T follicular helper cell (primary cell): ENCODE data around the gene ITPR1.
"Not testable (repeated sequence)": the region's sequence is repeated elsewhere in the genome, so short reads cannot be mapped to it uniquely, and the experiment has no call there.

Experiments used
- DNase-seq: peaks from one replicate; pipeline ENCODE4 v3.0.0-alpha.2; 2020; ENCODE audit warnings: low read depth

The ITPR1 gene

GRCh38 chr3:4571690-4572334 is 78.7 kb downstream of the ITPR1 start:
- no peak for DNase-seq

DNA sequence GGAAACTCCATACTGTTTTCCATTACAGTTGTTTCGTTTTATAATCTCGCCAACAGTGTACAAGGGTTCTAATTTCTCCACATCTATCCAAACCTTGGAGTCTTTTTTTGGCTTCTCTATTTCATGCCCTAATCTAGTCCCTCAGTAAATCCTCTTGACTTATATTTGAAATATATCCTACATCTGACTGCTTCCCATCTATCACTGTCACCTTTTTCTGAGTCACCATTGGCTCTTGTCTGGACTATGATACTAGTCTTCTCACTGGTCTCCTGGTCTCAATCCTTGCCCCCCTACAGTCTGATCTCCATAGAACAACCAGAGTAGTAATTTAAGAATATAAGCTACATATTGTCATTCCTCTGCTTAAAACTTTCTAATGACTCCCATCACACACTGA is 80.0 kb downstream of the ITPR1 start:
- no peak for DNase-seq

- no peak for DNase-seq
These were observed 81.3 kb downstream of the ITPR1 start for GRCh38 chr3:4574426-4574965.

- DNase-seq = no peak
These were observed 82.2 kb downstream of the ITPR1 start for GRCh38 chr3:4575381-4575780.

DNA sequence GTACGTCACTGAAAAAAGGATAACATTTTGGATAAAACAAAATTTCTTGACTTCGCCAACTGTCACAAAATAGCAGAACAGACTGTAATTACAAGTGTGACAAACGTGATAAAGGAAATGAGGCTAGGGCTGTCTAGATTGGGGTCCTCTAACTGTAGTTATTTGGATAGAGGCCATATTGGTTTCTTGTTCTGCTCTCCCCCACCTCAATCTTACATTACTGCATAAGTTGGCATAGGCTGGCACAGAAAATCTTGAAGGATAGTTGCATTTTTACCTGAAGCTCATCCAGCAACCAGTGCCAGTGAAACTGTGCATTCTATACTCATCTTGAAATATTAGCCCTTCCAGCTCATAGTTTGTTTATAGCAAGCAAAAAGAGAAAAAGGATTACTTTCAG is 84.6 kb downstream of the ITPR1 start:
- DNase-seq = no peak

- no peak for DNase-seq
These were observed 87.4 kb downstream of the ITPR1 start for GRCh38 chr3:4580346-4581123.

DNA sequence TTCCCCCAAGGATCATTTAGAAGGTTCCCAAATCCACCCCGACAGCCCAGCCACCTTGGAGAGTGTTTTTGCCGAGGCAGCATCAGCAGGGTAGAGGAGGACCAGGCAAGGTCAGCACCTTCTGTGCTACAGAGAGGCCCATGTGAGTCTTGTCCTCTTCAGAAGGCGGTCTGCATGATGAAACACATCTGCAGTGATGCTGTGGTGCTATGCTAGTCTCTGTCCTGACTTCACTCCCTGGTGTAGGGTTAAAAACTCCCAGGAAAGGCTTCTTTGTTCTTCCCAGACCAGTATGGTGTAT is 87.9 kb downstream of the ITPR1 start:
- DNase-seq = no peak

DNA sequence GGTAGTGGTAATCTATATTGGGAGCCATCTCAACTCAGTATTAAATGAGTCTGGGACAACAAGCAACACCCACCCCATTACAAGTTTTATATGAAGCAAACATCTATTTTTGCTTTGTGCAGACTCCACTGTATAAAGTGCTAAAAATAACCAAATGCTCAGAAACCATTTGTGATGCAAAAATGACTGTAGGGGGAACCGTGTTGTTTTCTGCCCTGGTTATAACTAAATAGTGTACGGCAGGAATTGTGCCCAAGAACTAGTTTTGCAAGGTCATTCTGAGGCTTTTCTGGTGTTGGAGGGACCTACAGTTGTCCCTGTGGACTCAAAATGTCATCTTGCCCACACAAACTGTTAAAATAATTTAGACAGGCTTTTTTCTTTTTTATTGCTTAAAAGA is 88.3 kb downstream of the ITPR1 start:
- DNase-seq = no peak

- no peak for DNase-seq
These were observed 88.9 kb downstream of the ITPR1 start for GRCh38 chr3:4581920-4582611.

DNA sequence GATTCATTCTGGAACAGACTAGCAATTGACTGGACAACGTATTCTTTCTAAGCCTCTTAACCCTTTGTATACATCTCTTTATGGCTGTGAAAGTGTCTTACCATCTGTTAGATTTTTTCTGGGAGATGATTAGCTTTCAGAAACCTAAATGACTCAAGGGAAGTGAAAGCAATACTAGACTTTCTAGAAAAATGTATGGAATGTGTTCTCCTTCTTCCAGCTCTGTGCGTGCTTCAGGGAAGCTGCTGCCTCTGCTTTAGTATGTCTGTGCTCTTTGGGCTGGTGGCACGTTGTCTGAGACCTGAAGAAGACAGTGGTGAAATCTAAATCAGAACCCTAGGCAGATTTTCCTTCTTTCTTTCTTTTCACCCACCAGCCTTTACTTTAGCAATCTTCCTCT is 89.5 kb downstream of the ITPR1 start:
- no peak for DNase-seq

DNA sequence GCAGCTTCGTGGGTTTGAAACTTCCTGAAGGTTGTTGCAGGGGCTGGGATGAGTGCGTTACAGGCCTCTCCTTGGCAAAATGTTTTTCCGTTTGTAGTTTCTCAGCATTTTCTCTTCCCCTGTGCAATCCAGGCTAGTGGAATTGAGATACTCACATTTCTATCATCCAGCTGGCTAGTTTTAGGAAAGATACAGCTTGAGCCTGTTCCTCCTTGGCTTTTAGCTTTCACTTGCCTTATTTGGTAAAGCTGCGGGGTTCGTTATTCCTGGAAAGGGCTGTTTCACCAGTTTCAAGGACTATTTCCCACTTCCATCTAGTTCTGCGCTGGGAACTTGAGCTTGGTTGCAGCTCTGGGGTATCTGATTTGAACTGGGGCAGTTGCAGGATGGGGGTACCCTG is 90.3 kb downstream of the ITPR1 start:
- DNase-seq = no peak

- DNase-seq = no peak
These were observed 91.5 kb downstream of the ITPR1 start for GRCh38 chr3:4584456-4585249.

DNA sequence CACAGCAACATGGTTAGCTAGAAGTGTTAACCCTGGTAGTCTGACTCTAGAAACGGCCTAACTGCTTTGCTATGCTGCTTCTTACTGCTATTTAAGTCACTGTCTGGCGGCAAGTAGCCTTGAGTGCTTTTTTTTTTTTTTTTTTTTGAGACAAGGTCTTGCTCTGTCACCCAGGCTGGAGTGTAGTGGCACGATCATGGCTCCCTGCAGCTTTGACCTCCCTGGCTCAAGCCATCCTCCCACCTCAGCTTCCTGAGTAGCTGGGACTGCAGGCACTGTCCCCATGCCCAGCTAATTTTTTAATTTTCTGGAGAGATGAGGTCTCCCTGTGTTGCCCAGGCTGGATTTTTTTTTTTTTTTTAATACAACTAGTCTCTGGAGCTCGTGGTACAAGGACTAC is 93.2 kb downstream of the ITPR1 start:
- no peak for DNase-seq

DNA sequence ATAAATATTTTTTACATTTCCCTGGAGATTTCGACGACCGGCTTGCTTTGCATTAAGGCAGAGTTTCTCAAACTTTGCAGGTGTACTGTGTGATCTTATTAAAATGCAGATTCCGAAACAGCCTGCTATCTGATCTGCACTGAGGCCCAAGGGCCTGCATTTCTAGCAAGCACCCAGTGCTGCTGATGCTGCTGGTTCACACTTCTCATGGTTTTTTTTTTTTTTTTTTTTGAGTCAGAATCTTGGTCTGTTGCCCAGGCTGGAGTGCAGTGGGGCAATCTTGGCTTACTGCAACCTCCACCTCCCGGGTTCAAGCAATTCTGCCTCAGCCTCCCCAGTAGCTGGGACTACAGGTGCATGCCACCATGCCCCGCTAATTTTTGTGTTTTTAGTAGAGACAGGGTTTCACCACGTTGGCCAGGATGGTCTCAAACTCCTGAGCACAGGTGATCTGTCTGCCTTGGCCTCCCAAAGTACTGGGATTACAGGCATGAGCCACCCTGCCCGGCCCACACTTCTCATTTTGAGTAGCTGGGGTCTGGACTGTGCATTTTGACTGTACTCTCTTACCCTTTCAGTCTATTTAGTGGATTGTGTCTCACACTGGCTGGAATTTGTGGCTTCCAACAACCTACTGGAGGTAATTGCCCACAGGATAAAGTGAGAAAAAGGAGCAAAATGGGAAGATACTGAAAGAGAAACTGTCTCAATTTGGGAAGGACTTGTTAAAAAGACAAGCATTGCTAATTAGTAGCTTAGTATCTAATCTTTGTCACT is 94.1 kb downstream of the ITPR1 start:
- DNase-seq = no peak

DNA sequence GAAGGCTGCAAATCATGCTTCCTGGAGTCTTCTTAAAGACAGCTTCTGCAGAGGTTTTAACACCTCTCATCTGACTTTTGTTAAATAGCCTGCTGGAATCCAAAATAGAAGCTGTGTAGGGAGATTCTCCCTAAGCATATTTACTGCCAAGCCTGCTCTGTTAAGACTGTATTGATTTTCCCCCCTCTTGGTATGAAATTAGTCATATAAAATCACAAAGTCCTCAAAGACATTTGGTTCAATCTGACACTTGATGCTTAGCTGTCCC is 94.6 kb downstream of the ITPR1 start:
- DNase-seq = no peak

DNA sequence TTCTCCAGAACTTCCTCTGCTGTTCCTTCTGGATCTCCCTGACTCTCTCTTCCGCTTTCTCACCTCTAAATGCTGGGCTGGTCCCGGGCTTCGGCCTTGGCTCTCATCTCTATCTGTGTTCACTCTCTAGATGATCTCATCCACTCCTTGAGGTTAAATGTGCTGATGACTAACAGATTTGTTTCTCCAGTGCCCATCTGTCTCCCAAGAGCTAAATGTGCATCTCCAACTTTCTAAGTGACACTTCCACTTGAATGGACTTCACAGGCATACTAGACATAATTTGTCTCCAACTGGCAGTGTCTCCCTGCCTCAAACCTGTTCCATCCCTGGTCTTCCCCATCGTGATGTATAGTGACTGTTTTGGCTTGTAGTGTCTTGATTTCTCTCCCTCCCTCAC is 95.3 kb downstream of the ITPR1 start:
- DNase-seq = no peak

DNA sequence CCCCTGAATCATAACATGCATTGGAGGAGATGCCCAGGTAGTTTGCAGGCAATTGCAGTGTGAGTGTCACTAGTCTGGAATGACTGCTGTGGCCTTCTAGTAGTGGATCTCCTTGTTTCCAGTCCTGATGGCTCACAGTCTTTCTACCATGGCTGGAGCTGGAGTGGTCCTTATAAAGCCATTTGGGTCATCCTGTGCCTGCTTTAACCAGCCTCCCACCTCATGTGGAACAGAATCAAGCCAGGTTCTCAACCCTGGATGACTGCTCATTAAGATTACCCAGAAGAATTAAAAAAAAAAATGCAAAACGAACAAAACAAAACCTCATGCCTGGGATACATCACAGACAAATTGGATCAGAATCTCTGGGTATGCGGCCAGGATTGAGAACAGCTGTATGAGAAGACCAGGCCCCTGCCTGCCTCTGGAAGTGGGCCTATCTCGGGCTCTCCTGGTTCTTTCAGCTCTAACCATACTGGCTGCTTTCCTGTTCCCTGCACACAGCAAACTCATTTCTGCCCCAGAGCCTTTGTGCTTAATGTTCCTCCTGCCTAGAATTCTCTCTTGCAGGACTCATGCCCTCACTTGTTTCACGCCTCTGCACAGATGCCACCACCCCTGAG is 96.4 kb downstream of the ITPR1 start:
- DNase-seq = no peak

- not testable (repeated sequence) for DNase-seq
These were observed 97.7 kb downstream of the ITPR1 start for GRCh38 chr3:4590849-4591248.

DNA sequence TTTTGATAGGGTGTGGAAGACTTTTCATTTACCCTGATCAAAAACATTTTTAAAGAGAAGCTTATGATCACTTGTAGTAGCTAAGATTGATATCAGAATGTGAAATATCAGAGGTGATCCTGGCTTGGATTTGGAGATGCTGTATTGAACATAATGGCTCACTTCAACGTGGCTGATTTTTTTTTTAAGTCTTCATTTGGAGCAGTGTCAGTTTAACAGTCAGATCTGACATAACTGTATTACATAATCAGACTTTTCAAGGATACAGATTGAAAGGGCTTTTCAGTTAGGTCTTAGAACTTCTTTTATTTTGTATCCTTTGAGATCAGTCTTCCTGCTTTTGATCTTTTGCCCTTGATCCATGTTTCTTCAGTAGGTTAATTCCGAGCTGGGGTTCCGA is 98.5 kb downstream of the ITPR1 start:
- no peak for DNase-seq

- DNase-seq = no peak
These were observed 99.9 kb downstream of the ITPR1 start for GRCh38 chr3:4593014-4593413.

DNA sequence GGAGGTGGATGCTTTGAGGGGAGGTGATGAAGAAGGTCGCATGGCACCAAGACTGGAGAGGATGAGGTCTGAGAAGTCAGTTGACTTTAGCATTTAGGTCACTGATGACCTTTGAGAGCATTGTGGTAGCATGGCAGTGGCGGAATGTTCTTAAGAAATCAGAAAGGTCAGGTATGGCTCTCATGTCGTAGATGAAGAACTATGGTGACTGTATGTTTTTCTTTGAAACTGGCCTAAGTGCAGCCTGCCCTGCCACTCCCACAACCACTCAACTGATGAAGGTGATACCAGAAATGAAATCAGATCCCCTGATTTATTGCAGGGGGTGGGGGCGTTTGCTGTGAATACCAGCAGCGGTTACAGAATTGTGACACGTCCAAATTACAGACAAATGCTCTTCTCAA is 102.6 kb downstream of the ITPR1 start:
- no peak for DNase-seq
